GM19324 (cell line): ENCODE measurements around the gene VGLL4.

Experiments used
- ATAC-seq: cut with Tn5 transposase; IDR thresholded peaks from one replicate; pipeline ENCODE4 v1.9.1; 2021; ENCODE audit warnings: mild to moderate bottlenecking, moderate library complexity; ENCODE audit not compliant: unreplicated experiment, low FRiP score

VGLL4 gene

DNA sequence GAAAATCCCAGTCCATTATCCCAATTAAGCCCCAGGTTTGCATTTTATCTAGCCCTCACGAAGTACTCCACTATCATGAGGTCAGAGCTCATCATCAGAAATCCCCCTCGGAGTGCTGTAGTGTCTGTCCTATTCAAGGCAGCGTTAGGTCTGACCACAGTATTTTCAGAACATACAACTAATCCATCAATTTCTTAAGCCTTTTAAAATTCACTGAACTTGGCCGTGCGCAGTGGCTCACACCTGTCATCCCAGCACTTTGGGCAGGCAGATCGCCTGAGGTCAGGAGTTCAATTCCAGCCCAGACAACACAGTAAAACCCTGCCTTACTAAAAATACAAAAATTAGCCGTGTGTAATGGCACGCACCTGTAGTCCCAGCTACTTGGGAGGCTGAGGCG, 11.9 kb downstream of the VGLL4 start:
- no peak for ATAC-seq

GRCh38 chr3:11629716-11630115, 14.0 kb downstream of the VGLL4 start:
- ATAC-seq, result no peak

DNA sequence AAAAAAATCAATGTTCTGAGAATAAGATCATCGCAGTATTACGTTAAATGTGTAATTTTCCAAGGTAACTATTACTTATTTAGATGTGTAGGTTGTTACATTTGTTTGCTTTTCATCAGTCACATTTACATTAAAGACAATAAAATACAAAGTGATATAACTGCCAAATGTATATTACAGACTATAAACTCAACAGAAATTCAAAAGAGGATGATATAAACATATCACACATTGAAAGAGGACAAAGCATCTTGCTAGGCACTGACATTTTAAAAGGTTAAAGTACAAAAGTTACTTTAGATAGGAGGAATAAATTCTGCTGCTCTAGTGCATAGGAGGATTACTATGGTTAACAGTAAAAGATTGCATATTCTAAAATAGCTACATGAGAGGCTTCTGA, 16.1 kb downstream of the VGLL4 start:
- no peak for ATAC-seq

- ATAC-seq, result no peak
Observed at GRCh38 chr3:11626084-11626463, 17.6 kb downstream of the VGLL4 start.

DNA sequence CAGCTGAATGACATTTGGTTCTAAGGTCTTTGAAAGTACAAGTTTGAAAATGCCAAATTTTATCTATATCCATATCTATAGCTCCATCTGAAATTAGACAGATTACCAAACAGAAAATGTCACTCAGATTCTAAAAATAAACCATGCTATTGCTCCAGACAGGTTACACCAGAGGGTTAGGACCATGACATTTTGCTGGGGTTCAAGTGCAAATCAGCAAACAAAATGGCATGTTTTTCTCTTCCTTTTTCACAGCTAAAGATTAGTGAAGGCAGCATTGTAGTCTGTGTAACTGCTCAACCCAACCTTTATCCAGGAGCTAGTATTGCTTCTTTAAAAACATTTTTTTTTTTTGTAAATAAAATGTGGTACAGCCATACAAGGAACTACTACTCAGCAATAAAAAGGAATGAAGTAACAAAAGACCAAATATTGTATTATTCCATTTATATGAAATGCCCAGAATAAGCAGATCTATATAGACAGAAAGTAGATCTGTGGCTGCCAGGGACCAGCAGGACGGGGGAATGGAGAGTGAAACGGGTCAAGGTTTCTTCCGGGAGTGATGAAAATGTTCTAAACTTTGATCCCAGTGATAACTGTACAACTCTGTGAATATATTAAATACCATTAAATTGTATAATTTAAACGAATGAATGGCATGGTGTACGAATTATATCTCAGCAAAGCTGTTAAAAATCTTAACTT, 18.2 kb downstream of the VGLL4 start:
- no peak for ATAC-seq

- ATAC-seq, result no peak
Observed at GRCh38 chr3:11624704-11625375, 18.9 kb downstream of the VGLL4 start.

- ATAC-seq, result no peak
Observed at GRCh38 chr3:11624161-11624560, 19.6 kb downstream of the VGLL4 start.

GRCh38 chr3:11622586-11623550, 20.8 kb downstream of the VGLL4 start:
- no peak for ATAC-seq

- no peak for ATAC-seq
Observed at GRCh38 chr3:11621077-11621476, 22.6 kb downstream of the VGLL4 start.

- ATAC-seq, result no peak
Observed at GRCh38 chr3:11619946-11620652, 23.6 kb downstream of the VGLL4 start.

DNA sequence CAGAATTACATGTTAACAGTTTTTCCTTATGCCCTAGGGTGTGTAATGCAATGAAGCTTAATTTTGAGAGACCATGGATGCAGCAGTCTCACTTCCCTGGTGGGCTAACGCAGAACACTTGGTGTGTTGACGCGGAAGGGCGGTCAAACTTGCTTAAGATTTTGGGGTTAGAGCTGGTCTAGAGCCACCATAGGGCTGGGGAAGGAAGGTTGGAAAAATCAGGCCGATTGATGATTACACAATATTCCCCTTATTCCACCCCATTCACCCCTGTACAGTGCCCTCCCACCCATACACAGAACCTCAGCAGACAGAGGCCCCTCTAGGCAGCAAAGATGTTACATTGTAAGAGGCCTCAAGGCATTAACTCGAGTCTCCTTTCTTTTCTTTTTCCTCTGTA, 24.3 kb downstream of the VGLL4 start:
- ATAC-seq, result no peak

- no peak for ATAC-seq
Observed at GRCh38 chr3:11618904-11619303, 24.8 kb downstream of the VGLL4 start.

DNA sequence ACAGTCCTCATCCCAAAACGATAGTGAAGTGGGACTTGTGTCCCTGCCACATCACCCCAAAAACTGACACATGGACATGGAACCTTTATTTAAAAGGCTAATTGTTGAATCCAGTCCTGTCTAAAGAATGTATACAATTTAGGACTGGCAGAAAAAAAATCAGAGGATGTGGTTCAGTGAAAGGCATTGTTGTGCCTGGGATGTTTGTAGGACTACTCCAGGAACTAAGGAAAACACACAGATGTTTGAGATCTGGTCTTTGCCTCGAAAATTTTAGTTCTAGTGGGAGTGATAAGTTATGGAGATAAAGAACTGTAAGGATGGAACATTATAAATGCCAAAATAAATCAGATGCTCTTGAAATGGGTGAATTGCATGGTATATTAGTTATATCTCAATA, 27.2 kb downstream of the VGLL4 start:
- ATAC-seq, result no peak

DNA sequence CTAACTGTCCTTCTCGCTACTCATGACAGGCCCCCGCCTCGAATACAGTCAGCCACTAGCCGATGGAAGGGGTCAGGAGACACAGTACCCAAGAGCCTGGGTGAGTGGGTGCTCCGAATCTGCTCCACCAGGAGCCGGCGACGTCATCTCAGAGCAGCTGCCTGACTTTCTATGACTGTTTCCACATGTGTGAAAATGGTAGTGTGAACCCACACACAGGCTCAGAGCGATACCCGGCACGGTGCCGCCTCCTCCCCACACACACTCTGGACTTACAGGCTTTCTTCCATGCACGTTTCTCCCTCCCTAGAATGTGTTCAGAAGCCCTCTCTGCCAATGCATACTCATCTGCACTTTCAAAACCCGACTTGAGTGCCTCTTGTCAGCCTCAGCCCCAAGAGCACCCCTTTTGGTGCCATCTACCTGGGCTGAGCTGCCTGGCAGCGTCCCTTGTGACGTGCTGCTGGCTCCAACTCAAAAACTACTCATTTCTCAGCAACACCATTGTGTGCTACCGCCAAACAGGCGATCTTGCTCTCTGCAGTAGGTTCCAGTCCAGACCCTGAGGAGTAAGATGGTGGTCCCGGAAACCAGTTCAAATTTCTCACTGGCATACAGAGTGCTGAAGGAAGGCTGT, 29.7 kb downstream of the VGLL4 start:
- ATAC-seq, result no peak

GRCh38 chr3:11613319-11613718, 30.4 kb downstream of the VGLL4 start:
- no peak for ATAC-seq

DNA sequence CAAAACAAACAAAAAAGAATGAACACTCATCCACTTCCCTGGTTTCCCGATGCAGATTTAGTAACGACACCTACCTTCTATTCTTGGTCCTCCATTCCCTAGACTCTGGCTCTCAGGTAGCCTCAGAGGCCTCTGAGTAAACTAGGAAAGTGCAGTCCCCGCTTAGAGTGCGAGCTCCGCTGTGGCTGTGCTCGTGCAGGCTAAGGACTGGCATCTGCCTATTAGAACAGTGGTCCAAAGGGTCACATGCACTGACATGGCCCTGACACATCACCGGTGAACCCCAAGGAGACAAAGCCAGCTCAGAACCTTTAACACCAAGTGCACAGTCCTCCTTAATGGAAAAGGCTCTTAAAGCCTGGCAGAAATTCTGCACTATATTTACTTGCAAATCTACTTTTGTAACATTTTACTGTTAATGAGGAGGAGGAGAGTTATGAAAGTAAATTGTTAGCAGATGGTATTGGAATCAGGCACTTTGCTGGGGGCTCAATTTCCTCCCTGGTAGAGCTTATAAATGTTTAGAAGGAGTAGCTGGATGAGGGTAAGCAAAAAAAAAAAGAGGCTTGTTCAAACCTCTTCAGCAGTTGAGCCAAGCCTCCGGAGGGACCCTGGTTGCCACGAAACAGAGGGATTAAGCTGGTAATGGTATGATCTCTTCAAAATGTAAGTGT, 31.1 kb downstream of the VGLL4 start:
- no peak for ATAC-seq

GRCh38 chr3:11611341-11611799, 32.3 kb downstream of the VGLL4 start:
- ATAC-seq, result no peak

DNA sequence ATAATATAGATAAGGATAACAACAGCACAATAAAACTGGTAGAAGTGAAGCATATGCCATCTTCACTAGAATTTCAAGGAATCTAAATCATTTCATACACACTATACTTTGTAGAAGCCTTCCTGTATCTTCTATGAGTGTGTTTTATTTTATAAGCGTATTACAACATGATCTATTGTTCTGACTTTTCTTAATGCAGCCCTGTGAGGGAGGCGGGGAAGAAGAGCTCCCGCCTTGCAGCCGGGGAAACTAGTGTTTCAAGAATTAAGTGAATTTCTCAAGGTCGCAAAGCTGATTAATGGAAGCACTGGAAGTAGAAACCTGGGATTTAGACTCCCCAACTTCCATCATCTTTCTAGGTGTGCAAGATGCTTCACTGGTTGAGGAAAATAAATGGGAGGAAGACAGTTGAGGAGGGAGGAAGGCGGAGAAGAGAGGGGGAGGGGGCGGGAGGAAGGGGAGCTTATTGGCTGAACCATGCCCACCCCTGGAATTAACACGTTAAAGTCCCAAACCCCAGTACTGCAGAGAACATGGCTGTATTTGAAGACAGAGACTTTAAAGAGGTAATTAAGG, 32.9 kb downstream of the VGLL4 start:
- no peak for ATAC-seq

- ATAC-seq, result no peak
Observed at GRCh38 chr3:11610044-11610671, 33.6 kb downstream of the VGLL4 start.
